ENCODE data around the gene TUBA3D.
"Not testable (repeated sequence)": the region's sequence is repeated elsewhere in the genome, so short reads cannot be mapped to it uniquely, and the experiment has no call there.

The TUBA3D gene

DNA sequence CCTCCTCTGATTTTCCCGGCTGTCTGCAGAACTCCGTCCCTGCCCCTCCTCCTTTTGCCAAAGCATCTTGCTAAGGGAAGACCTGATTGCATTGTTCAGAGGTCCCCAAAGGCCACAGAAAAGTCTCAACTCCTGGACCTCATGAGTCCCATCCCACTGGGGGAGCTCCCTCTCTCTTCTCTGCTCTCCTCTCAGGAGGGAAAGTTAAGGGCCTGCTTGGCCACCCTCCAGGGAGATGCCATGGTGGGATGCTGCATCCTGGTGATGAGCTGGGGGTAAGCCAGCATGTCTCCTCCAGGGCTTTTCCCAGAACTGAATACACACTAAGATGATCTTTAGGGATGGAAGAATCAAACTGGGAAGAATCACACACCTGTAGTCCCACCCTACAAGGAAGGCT, 2.7 kb upstream of the TUBA3D start:
- POLR2A ChIA-PET; CTCF ChIA-PET; DNase-seq (ENCODE audit: extremely low spot score): not testable (repeated sequence)

DNA sequence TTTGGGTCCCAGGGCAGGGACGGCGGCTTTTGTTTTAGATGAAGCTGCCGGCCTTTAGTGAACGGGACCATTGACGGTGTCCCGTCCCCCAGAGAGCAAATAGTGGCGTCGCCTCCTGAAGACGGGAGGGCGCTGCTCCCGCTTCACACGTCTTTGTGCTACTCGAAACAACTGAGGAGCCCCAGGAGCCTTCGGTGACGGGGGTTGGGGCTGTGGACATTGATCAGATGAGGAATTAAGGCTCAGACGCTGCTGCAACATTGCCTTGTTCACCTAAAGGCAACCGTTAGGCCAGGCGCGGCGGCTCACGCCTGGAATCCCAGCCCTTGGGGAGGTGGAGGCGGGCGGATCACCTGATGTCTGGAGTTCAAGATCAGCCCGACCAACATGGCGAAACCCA, 444 bp downstream of the TUBA3D start:
- DNase-seq (ENCODE audit: extremely low spot score); CTCF ChIA-PET; POLR2A ChIA-PET: not testable (repeated sequence)

DNA sequence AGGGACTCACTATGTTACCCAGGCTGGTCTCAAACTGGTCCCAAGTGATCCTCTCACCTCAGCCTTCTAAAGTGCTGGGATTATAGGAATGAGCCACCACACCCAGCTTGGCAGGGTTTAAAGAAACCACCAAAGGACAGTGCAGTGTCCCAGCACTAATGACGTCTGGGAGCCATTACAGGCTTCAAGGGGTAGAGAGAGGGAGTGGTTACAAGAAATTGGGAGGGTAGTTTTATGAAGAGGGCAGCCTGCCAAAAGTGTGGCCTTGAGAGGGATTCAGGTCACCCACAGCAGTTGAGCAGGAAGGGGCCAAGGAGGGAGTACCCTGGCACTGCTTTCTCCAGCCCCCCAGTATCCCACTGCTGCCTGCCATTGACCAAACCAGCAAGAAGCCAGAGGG, 1.3 kb downstream of the TUBA3D start:
- POLR2A ChIA-PET; DNase-seq (ENCODE audit: extremely low spot score); CTCF ChIA-PET: not testable (repeated sequence)

DNA sequence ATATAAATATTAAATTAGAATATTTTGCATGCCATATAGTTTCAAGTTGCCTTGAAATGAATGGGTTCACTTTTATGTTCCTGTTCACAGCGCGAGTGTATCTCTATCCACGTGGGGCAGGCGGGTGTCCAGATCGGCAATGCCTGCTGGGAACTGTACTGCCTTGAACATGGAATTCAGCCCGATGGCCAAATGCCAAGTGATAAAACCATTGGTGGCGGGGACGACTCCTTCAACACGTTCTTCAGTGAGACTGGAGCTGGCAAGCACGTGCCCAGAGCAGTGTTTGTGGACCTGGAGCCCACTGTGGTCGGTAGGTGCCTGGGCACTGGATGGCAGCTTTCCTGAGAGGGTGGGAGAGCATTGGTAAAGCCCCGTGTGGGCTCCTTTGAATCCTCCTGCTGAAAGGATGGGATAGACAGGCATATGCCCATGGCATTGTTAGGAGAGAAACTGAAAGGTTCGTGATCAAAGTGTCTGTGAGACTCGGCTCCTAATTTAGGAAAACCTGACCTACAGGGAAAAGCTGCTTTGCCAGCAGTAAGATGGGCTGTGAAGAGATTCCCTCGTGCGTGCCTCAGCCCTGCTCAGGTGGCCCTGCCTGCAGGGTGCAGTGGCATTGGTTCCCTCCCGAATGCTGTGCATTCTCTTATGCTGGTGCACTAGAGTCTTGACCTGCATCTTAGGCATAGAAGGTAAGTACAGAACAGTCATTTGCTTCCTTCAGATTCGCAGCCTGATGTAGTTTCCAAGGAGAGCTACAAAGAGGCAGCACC, 2.3 kb downstream of the TUBA3D start:
- POLR2A ChIA-PET; CTCF ChIA-PET; DNase-seq (ENCODE audit: extremely low spot score): not testable (repeated sequence)

DNA sequence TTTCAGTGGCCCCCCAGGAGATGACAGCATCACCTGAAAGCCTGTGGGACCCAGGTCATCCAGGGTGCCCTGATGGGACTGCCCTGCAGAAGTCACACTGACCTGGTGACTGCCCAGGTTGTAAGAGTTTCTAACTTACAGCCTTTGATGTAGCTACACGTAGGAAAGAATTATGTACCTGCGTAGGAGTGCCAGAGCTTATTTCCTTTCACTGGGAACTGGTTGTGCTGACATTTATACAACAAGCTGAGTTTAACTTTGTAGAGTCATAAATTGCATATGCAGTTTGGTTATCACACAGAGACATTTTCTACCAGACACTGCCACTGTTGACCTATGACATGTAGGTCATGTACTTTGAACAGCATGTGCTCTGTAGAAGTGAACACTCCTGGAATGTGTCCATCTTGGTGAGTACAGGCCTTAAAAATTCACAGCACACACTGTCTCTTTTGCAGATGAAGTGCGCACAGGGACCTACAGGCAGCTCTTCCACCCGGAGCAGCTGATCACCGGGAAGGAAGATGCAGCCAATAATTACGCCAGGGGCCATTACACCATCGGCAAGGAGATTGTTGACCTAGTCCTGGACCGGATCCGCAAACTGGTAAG, 3.0 kb downstream of the TUBA3D start:
- POLR2A ChIA-PET = not testable (repeated sequence)

DNA sequence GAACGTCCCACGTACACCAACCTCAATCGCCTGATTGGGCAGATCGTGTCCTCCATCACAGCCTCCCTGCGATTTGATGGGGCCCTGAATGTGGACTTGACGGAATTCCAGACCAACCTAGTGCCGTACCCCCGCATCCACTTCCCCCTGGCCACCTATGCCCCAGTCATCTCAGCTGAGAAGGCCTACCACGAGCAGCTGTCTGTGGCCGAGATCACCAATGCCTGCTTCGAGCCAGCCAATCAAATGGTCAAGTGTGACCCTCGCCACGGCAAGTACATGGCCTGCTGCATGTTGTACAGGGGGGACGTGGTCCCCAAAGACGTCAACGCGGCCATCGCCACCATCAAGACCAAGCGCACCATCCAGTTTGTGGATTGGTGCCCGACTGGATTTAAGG, 4.4 kb downstream of the TUBA3D start:
- CTCF ChIA-PET = interaction anchor here (1.0 to 1.8 kb wide), 2 partner anchors 12 to 67 kb away, joined by 3 to 8 read pairs; partner anchors contain the start of gene MZT2A
- POLR2A ChIA-PET; DNase-seq (ENCODE audit: extremely low spot score): not testable (repeated sequence)

More for the DNA sequence above, 3.0 kb downstream of the TUBA3D start:
- DNase-seq (ENCODE audit: extremely low spot score); CTCF ChIA-PET: not testable (repeated sequence)

DNA sequence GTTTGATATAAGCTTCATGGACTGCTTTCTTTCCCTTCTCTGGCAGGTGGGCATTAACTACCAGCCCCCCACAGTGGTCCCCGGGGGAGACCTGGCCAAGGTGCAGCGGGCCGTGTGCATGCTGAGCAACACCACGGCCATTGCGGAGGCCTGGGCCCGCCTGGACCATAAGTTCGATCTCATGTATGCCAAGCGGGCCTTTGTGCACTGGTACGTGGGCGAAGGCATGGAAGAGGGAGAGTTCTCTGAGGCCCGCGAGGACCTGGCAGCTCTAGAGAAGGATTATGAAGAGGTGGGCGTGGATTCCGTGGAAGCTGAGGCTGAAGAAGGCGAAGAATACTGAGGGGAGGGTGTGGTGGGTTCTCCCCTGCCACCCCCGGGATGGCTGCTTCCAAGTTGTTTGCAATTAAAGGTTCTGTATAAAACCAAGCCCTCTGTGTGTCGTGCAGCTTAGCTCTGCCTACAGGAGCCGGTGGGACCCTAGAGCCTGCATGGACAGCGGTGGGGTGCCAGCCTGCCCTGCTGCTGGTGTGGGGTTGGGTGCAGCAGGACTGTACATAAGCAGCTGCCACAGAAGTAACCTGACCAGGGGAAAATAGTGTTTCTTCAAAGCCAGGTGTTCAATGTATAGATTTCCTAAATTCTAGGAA, 6.7 kb downstream of the TUBA3D start:
- CTCF ChIA-PET = interaction anchor here (1.3 to 1.5 kb wide), 2 partner anchors 10 to 21 kb away, joined by 3 to 12 read pairs; partner anchors contain the start of gene MZT2A
- POLR2A ChIA-PET; DNase-seq (ENCODE audit: extremely low spot score): not testable (repeated sequence)

DNA sequence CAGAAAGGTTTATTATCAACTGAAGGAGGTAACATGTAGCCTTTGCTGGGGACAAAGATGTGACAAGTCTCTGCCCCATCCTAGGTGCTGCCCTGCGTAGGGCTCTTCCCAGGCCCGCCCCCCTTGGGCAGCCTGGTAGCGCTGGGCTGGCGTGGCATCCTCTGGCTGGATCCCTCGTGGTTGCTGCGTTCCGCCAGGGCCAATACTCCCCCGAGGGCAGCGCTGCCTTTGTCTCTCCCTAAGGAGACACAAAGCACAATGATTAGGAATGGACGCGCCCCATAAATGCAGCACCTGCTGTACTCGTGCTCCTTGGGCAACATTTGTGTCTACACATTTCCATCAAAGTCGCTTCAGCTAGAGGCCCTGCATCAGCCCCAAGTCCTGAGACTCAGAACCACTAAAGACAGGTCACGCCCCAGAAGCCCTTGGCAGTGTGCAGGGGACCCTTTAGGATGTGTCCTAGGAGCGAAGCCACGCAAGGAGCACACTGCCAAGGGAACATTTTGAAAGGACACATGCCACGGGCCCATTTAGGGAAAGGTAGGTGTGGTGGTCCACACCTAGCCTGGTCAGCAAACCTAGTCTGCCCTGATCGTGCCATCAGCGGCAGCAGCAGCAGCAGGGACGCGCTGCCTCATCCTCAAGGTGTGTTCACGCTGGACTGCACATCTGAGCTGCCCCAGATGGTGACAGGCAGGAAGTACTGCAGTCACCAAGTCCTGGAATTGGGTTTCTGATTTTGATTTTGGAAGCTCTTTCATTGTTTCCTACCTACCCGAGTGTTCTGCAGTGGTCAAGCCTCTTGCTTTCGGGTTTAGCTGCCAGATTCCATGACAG, 8.3 kb downstream of the TUBA3D start:
- POLR2A ChIA-PET; DNase-seq (ENCODE audit: extremely low spot score): not testable (repeated sequence)
- CTCF ChIA-PET = interaction anchor here (1.5 kb wide), 1 partner anchor 8 kb away, joined by 12 read pairs; the partner anchor contains the start of gene MZT2A

DNA sequence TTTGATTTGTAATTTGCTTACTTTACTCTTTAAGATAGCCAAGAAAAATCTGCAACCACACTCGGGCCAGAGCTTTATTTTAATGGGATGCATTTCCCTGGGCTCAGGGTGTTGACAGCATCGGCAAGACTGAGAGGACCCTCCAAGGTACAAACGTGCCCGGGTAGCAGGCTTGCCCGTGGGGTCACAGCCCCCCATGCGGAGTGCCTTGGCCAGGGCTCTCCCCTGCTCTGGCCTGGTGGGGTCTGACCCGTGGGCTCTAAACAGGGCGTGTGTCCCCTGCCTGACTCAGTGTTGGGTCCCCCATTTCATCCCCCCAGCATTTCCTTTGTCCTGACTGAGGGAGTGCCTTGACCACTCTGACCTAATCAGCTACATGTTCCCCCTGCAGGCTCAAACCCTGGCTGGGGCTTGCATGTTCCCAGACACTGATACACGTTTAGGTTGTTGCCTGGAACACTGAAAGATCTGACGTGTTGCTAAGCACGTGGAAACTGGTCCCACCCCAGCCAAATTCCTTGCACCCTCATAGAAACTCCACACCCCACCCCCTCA, 9.1 kb downstream of the TUBA3D start:
- DNase-seq (ENCODE audit: extremely low spot score); CTCF ChIA-PET; POLR2A ChIA-PET: not testable (repeated sequence)

DNA sequence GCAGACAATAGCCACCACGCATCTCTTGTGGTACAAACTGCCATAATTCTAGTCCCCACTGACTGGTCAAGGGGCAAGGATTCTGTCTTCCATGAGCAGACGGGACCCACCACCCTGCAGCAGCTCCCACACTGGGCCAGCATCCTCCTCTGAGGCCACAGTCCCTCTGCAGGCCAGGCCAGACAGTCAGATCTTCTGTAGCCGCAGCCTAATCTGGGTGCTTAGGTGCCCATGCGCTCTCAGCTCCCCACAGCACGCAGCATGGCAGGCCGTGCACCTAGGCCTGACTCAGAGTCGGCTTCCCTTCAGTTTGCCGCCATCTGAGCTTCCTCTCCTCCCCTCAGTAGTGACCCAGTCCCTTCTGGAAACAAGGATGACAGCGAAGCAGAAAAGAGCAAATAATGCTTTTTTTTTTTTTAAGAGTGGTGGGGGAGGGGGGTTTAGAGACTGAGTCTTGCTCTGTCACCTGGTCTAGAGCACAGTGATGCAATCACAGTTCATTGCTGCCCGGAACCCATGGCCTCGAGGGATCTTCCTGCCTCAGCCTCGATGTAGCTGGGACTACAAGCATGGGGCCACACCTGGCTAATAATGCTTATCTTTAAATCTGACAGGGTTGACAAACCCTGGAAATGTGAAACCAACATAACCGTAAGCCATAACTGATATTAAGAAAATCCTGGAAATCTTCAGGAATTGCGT, 10.4 kb downstream of the TUBA3D start:
- CTCF ChIA-PET; DNase-seq (ENCODE audit: extremely low spot score); POLR2A ChIA-PET: not testable (repeated sequence)

DNA sequence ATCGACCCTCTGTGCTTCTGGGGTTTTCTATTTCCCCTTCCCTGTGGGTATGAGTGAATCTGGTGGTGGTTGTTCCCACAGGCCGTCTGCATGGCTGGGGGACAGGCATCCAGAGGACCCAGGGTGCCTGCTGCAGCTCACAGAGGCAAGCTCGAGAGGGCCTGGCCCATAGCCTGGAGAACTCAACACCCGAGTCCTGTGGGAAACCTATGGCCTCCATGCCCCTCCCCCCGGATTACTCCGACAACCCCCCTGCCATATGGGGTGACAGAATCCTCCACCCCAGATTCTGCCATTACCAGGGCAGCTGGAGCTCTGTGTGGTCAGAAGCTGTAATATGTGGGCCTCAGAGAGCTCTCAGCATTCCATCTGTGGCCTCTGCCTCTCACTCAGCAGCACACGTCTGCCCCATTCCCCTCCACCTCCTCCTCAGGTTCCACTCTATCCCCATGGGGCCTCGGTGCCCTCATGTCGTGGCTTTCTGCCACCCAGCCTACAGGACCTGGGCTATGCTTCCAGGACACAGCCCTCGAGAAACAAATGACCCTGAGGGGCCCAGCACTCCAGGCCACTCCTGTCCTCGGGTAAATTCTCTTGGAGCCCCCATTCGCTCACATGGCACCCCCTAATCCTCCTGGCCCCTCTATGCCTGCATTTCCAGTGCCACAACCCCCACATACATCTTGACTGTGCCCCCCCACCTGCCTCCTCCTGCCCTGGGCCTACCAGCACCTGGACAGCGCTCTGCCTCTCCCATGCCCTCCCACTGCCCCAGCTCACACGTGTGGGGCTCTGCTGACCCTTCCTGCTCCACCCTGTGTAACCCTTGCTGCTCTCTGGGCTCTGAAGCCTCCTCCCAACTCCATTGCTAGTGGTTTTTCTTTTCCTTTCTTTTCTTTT, 12.6 kb downstream of the TUBA3D start:
- TF ChIP-seq, protein P1, sequence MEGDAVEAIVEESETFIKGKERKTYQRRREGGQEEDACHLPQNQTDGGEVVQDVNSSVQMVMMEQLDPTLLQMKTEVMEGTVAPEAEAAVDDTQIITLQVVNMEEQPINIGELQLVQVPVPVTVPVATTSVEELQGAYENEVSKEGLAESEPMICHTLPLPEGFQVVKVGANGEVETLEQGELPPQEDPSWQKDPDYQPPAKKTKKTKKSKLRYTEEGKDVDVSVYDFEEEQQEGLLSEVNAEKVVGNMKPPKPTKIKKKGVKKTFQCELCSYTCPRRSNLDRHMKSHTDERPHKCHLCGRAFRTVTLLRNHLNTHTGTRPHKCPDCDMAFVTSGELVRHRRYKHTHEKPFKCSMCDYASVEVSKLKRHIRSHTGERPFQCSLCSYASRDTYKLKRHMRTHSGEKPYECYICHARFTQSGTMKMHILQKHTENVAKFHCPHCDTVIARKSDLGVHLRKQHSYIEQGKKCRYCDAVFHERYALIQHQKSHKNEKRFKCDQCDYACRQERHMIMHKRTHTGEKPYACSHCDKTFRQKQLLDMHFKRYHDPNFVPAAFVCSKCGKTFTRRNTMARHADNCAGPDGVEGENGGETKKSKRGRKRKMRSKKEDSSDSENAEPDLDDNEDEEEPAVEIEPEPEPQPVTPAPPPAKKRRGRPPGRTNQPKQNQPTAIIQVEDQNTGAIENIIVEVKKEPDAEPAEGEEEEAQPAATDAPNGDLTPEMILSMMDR (IDR thresholded peaks at IDR 0.05; ENCODE audit: control extremely low read depth, extremely low read depth, low read depth, missing control alignments) = no peak
- ChIA-PET POLR2A (interaction anchor here (0.7 to 1.3 kb wide), 2 partner anchors 1301 to 1303 kb away, joined by 5 to 6 read pairs; no protein-coding TSS in a partner anchor), CTCF (no interaction called here)
- DNase-seq (ENCODE audit: extremely low spot score) = no peak

DNA sequence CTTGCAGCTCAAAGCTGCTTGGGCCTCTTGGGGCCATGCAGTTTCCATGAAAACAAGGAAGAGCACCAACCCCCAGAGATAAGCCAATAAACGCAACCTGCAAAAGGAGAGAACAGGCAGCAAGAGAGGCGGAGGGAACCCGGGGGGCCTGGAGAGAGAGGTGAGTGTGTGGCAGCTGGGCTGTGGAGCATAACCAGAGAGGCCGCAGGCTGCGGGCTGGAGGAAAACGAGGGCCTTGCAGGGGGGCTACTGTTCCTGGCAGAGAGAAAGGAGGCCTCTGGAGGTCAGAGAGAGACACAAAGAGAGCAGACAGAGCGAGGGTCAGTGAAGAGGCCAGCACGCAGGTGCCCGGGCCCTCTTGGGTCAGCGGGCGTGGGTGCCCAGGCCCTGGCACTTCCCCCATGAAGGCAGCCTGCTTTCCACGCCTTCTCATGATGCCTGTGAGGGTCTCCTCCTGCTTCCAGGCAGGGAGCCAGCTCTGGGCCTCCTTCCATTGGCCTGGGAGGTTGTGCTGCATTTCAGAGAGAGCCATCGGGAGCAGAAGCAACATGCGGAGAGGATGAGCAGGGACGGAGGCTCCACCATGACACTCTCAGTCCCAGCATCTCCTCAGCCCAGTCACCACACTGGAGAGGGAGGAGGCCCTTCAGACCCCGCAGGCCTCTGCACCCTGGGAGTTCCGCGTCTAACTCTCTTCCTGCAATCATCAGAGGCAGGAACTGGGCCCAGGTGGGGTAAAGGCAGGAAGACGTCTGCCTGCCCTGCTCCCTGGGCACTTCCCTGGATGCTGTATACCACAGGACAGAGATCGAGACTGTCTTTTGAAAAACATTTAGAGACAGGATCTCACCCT, 14.9 kb downstream of the TUBA3D start:
- DNase-seq (ENCODE audit: extremely low spot score); POLR2A ChIA-PET: not testable (repeated sequence)
- CTCF ChIA-PET = interaction anchor here (4.3 kb wide), 1 partner anchor 182 kb away, joined by 27 read pairs; no protein-coding TSS in a partner anchor

DNA sequence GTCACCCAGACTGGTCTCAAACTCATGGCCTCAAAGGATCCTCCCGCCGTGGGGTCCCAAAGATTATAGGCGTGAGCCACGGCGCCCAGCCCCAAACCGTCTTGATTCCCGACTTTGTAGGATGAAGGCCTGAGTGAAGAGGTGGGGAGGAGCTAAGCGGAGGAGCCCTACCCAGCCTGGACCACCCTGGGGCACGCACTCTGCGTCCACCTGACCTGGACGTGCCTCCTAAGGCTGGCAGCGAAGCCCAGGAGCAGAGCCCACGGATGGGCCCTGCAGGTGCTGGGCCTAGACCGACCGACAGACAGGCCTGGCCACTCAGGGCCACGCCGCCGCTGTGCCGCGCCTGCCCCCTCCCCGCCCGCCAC, 15.5 kb downstream of the TUBA3D start:
- CTCF ChIA-PET = interaction anchor here (1.2 to 4.3 kb wide), 8 partner anchors 8 to 387 kb away, joined by 3 to 27 read pairs (median 8); partner anchors contain the start of gene PLEKHB2
- POLR2A ChIA-PET; DNase-seq (ENCODE audit: extremely low spot score): not testable (repeated sequence)

DNA sequence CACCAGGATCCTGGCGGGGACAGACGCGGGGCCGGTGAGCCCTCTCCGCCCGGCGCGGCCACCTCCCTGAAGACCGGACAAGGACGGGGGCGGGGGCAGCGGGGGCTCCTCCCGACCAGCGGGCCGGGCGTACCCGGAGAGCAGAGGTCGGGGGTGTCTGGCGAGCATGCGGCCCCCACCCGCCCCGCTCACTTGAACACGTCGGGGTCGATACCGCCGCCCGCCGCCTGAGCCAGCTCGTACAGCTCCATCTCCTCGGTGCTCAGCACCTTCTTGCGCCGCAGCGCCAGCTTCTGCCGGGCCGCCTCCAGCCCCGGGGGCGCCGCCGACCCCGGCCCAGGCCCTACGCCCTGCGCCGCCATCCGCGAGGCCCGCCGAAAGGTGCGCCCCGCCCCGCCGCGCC, 16.1 kb downstream of the TUBA3D start, which contains the start of gene MZT2A:
Gene MZT2A, minus strand, starts transcription at position 383 of the 403 bp plus-strand sequence. Its CDS starts 21 bp downstream, at position 362.
- POLR2A ChIA-PET; DNase-seq (ENCODE audit: extremely low spot score): not testable (repeated sequence)
- CTCF ChIA-PET = interaction anchor here (0.8 to 4.3 kb wide), 13 partner anchors 9 to 388 kb away, joined by 3 to 27 read pairs (median 5); partner anchors contain the start of gene PLEKHB2
